Mesenchymal stem cell (in vitro differentiated cells and primary cell): ENCODE measurements around the gene TRIM37.
A peak's percentile ranks its signal among the peaks of the same experiment; 100 is the strongest.

Experiments used
- DNase-seq: peaks from one replicate; pipeline ENCODE4 v3.0.0-alpha.2; 2013
- H2AFZ ChIP-seq: one replicate; pipeline ENCODE4 v1.6.1; 2013; ENCODE audit warnings: low read depth, mild to moderate bottlenecking, control low read depth, inconsistent platforms, low read length, moderate library complexity
- H2AK5ac ChIP-seq: 2 replicates; pipeline ENCODE4 v1.6.1; 2013; ENCODE audit warnings: low read length, moderate library complexity, mild to moderate bottlenecking, inconsistent platforms; ENCODE audit not compliant: severe bottlenecking
- H2BK120ac ChIP-seq: one replicate; pipeline ENCODE4 v1.6.1; 2013; ENCODE audit warnings: low read depth, mild to moderate bottlenecking, inconsistent platforms, low read length, moderate library complexity
- H2BK12ac ChIP-seq, 2 experiments: one replicate each; pipeline ENCODE4 v1.6.1; 2013; ENCODE audit warnings: inconsistent platforms in 2 of 2, low read length in 2 of 2, mild to moderate bottlenecking in 2 of 2, moderate library complexity in 2 of 2, control low read depth in 1 of 2
- H2BK15ac ChIP-seq: one replicate; pipeline ENCODE4 v1.6.1; 2013; ENCODE audit warnings: mild to moderate bottlenecking, low read depth, inconsistent platforms; ENCODE audit not compliant: poor library complexity, severe bottlenecking
- H2BK5ac ChIP-seq: 2 replicates; pipeline ENCODE4 v1.6.1; 2013; ENCODE audit warnings: low read depth, mild to moderate bottlenecking, low read length, control low read depth, inconsistent platforms; ENCODE audit not compliant: poor library complexity, severe bottlenecking
- H3K14ac ChIP-seq, 2 experiments: one replicate each; pipeline ENCODE4 v1.6.1; 2013; ENCODE audit warnings: inconsistent platforms in 2 of 2, low read length in 2 of 2, control low read depth in 1 of 2, mild to moderate bottlenecking in 1 of 2, moderate library complexity in 1 of 2
- H3K18ac ChIP-seq, 2 experiments: one replicate each; pipeline ENCODE4 v1.6.1; 2013; ENCODE audit warnings: inconsistent platforms in 2 of 2, low read length in 2 of 2, control low read depth in 1 of 2, low read depth in 1 of 2, mild to moderate bottlenecking in 1 of 2
- H3K23ac ChIP-seq, 2 experiments: one replicate each; pipeline ENCODE4 v1.6.1; 2013; ENCODE audit warnings: inconsistent platforms in 2 of 2, low read length in 2 of 2, mild to moderate bottlenecking in 2 of 2, moderate library complexity in 2 of 2, control low read depth in 1 of 2
- H3K27ac ChIP-seq: 2 replicates; pipeline ENCODE4 v1.5.1; 2013; ENCODE audit warnings: mild to moderate bottlenecking, moderate library complexity, low read length, control low read depth, inconsistent platforms; ENCODE audit not compliant: poor library complexity, severe bottlenecking
- H3K27me3 ChIP-seq, 2 experiments: 2 replicates each; pipeline versions ENCODE4 v1.6.1 to v1.7.0; 2013; ENCODE audit warnings: low read length in 2 of 2, mild to moderate bottlenecking in 2 of 2, moderate library complexity in 2 of 2, control low read depth in 1 of 2, inconsistent platforms in 1 of 2; ENCODE audit not compliant: control insufficient read depth in 1 of 2, insufficient read depth in 1 of 2
- H3K36me3 ChIP-seq, 2 experiments: 2 replicates each; pipeline versions ENCODE4 v1.6.1 to v1.7.0; 2013; ENCODE audit warnings: low read length in 2 of 2, control low read depth in 1 of 2, inconsistent platforms in 1 of 2, low read depth in 1 of 2, mild to moderate bottlenecking in 1 of 2; ENCODE audit not compliant: insufficient read depth in 2 of 2, control insufficient read depth in 1 of 2
- H3K4ac ChIP-seq, 2 experiments: one replicate each; pipeline ENCODE4 v1.6.1; 2013; ENCODE audit warnings: inconsistent platforms in 2 of 2, low read length in 2 of 2, mild to moderate bottlenecking in 2 of 2, moderate library complexity in 2 of 2, control low read depth in 1 of 2, low read depth in 1 of 2
- H3K4me1 ChIP-seq: 2 replicates; pipeline ENCODE4 v1.6.1; 2013; ENCODE audit warnings: low read depth, low read length, control low read depth; ENCODE audit not compliant: control insufficient read depth, insufficient read depth
- H3K4me2 ChIP-seq: 2 replicates; pipeline ENCODE4 v1.6.1; 2013; ENCODE audit warnings: low read length, mild to moderate bottlenecking, inconsistent platforms; ENCODE audit not compliant: poor library complexity, severe bottlenecking
- H3K4me3 ChIP-seq, 2 experiments: 2 replicates each; pipeline versions ENCODE4 v1.5.1 to v1.7.0; 2013; ENCODE audit warnings: low read length in 2 of 2, mild to moderate bottlenecking in 2 of 2, control low read depth in 1 of 2, low read depth in 1 of 2; ENCODE audit not compliant: insufficient read depth in 1 of 2
- H3K79me1 ChIP-seq: replicated peaks from 2 replicates; pipeline ENCODE4 v1.6.1; 2013; ENCODE audit warnings: mild to moderate bottlenecking, control low read depth, low read length, inconsistent platforms; ENCODE audit not compliant: poor library complexity, severe bottlenecking
- H3K9ac ChIP-seq: 2 replicates; pipeline ENCODE4 v1.7.0; 2013; ENCODE audit warnings: mild to moderate bottlenecking, low read length, moderate library complexity
- H3K9me3 ChIP-seq: 2 replicates; pipeline ENCODE4 v1.7.0; 2013; ENCODE audit warnings: mild to moderate bottlenecking, low read length; ENCODE audit not compliant: control insufficient read depth
- H4K8ac ChIP-seq: one replicate; pipeline ENCODE4 v1.6.1; 2013; ENCODE audit warnings: inconsistent platforms, mild to moderate bottlenecking, low read length, moderate library complexity
- H4K91ac ChIP-seq: one replicate; pipeline ENCODE4 v1.6.1; 2013; ENCODE audit warnings: mild to moderate bottlenecking, low read length, inconsistent platforms
- WGBS: methylation state at CpG from one replicate; pipeline ENCODE4 v1.1.7; 2013; ENCODE audit warnings: mixed read lengths; 5-methylcytosine and 5-hydroxymethylcytosine counted together

The TRIM37 gene

GRCh38 chr17:59105852-59106462 lies 723 bp downstream of the TRIM37 start:
- H3K27ac ChIP-seq: peak overlapping the region; percentile 77
- peak; percentile 52 for DNase-seq
- H3K36me3 ChIP-seq: peaks cover 4 to 23% of the 10 kb centered on the region in 2 experiments
- H3K18ac ChIP-seq: peak overlapping the region; percentile 77 to 83
- H2AK5ac ChIP-seq: no peak overlapping the region
- no peak overlapping the region for H4K8ac ChIP-seq
- H2BK12ac ChIP-seq: peak overlapping the region in 1 of 2 experiments; percentile 15
- H3K79me1 ChIP-seq: peaks cover 5% of the 10 kb centered on the region
- under 1% methylated on average over 18 of the region's 18 CpGs for WGBS
- H3K9ac ChIP-seq: peak overlapping the region; percentile 88
- peak overlapping the region; percentile 80 for H2BK15ac ChIP-seq
- peak overlapping the region; percentile 79 for H3K4me2 ChIP-seq
- H2BK5ac ChIP-seq: peak overlapping the region; percentile 69
- H3K14ac ChIP-seq: peak overlapping the region in 1 of 2 experiments; percentile 64
- H3K4me1 ChIP-seq: peaks cover 2% of the 10 kb centered on the region
- peak overlapping the region; percentile 85 to 89 for H3K4me3 ChIP-seq
- H4K91ac ChIP-seq: peak overlapping the region; percentile 80
- peak overlapping the region; percentile 89 for H2AFZ ChIP-seq
- no peak overlapping the region for H2BK120ac ChIP-seq
- no peak overlapping the region for H3K23ac ChIP-seq
- H3K9me3 ChIP-seq: no peaks in the 10 kb centered on the region
- H3K27me3 ChIP-seq: no peaks in the 10 kb centered on the region
- peak overlapping the region in 1 of 2 experiments; percentile 90 for H3K4ac ChIP-seq

DNA sequence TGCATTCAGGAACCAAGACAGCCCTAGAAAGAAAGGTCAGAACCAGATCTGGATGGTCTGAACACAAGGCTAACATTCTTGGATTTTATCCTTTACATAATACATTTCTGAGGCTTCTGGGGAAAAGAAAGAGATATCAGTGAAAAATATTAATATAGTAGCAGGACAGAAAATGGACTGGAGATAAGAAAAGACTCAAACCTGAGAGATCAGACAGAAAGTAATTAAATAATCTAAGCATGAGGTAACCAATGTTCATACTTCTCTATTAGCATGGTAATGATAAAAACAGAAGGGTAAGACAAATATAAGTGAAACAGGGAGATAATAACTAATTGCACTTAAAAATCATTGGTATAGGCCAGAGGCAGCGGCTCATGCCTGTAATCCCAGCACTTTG lies 5.5 kb downstream of the TRIM37 start:
- H3K36me3 ChIP-seq: peaks cover 7 to 50% of the 10 kb centered on the region in 2 experiments
- H3K4me2 ChIP-seq: no peak overlapping the region
- H2AFZ ChIP-seq: no peak overlapping the region
- H4K8ac ChIP-seq: no peak overlapping the region
- H3K9me3 ChIP-seq: no peaks in the 10 kb centered on the region
- no peaks in the 10 kb centered on the region for H3K27me3 ChIP-seq
- peaks cover 2% of the 10 kb centered on the region for H3K4me1 ChIP-seq
- H4K91ac ChIP-seq: no peak overlapping the region
- no peak overlapping the region for H2AK5ac ChIP-seq
- no peak overlapping the region for H2BK12ac ChIP-seq
- H3K27ac ChIP-seq: no peak overlapping the region
- no peak overlapping the region for H2BK15ac ChIP-seq
- no peak overlapping the region for H3K4me3 ChIP-seq
- peaks cover 18% of the 10 kb centered on the region for H3K79me1 ChIP-seq
- no peak overlapping the region for H3K14ac ChIP-seq
- no peak overlapping the region for H3K18ac ChIP-seq
- no CpG with 5 or more reads among the region's 1 CpG for WGBS
- H2BK5ac ChIP-seq: no peak overlapping the region
- H3K23ac ChIP-seq: no peak overlapping the region
- H3K4ac ChIP-seq: no peak overlapping the region
- no peak overlapping the region for H2BK120ac ChIP-seq
- H3K9ac ChIP-seq: no peak overlapping the region
- no peak for DNase-seq

DNA sequence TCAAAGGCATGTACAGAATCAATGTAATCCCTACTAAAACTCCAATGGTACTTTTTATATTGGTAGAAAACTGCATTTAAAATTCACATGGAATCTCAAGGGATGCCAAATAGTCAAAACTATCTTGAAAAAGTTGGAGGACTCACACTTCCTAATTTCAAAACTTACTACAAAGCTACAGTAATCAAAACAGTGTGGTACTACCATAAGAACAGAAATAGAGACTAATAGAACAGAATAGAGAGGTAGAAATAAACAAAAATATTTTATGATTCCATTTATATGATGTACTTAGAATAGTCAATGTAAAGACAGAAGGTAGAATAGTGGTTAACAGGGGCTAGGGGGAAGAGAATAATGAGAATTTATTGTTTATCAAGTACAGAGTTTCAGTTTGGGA lies 8.8 kb downstream of the TRIM37 start:
- no peak overlapping the region for H2BK120ac ChIP-seq
- H3K9ac ChIP-seq: no peak overlapping the region
- no peaks in the 10 kb centered on the region for H3K27me3 ChIP-seq
- H2BK15ac ChIP-seq: no peak overlapping the region
- H3K4me3 ChIP-seq: no peak overlapping the region
- no peak overlapping the region for H3K14ac ChIP-seq
- no peak overlapping the region for H3K23ac ChIP-seq
- H2AK5ac ChIP-seq: no peak overlapping the region
- H4K8ac ChIP-seq: no peak overlapping the region
- no peak overlapping the region for H3K18ac ChIP-seq
- H3K9me3 ChIP-seq: no peaks in the 10 kb centered on the region
- peaks cover 7% of the 10 kb centered on the region for H3K4me1 ChIP-seq
- peaks cover 3 to 40% of the 10 kb centered on the region in 2 experiments for H3K36me3 ChIP-seq
- no peak overlapping the region for H3K4ac ChIP-seq
- H2AFZ ChIP-seq: no peak overlapping the region
- no peak for DNase-seq
- H3K27ac ChIP-seq: no peak overlapping the region
- H3K79me1 ChIP-seq: peaks cover 18% of the 10 kb centered on the region
- H2BK12ac ChIP-seq: no peak overlapping the region
- no peak overlapping the region for H4K91ac ChIP-seq
- no peak overlapping the region for H2BK5ac ChIP-seq
- H3K4me2 ChIP-seq: no peak overlapping the region

GRCh38 chr17:59094861-59095530 lies 11.7 kb downstream of the TRIM37 start:
- H3K9me3 ChIP-seq: no peaks in the 10 kb centered on the region
- H2AFZ ChIP-seq: no peak overlapping the region

More at GRCh38 chr17:59094861-59095530, 11.7 kb downstream of the TRIM37 start:
- WGBS: 91% methylated on average over 4 of the region's 6 CpGs
- Histone ChIP-seq H3K4me3 (no peak overlapping the region), H3K14ac (no peak overlapping the region), H3K27me3 (no peaks in the 10 kb centered on the region), H3K18ac (peak overlapping the region in 1 of 2 experiments; percentile 53), H2BK5ac (no peak overlapping the region), H3K4me2 (no peak overlapping the region), H3K79me1 (peaks cover 17% of the 10 kb centered on the region), H2AK5ac (peak overlapping the region; percentile 82), H3K4ac (no peak overlapping the region), H4K91ac (no peak overlapping the region), H3K23ac (no peak overlapping the region), H2BK120ac (no peak overlapping the region), H3K9ac (peak overlapping the region; percentile 67), H3K27ac (peak overlapping the region; percentile 34), H2BK15ac (peak overlapping the region; percentile 30), H3K36me3 (peaks cover 3 to 23% of the 10 kb centered on the region in 2 experiments), H3K4me1 (peaks cover 9% of the 10 kb centered on the region), H2BK12ac (no peak overlapping the region), H4K8ac (no peak overlapping the region)
- no peak for DNase-seq
